G401 (cell line): Measurements from ENCODE around the gene ARL5C. TPM values are rescaled to one million over a fixed set of nuclear protein-coding genes. Genes with fewer than 3 reads are reported as not detected.

ENCODE experiments used
- DNase-seq: peaks from one replicate; pipeline ENCODE4 v3.0.0-alpha.2; 2015; ENCODE audit warnings: low spot score
- in situ Hi-C: cut with HindIII; loops from 2 replicates; pipeline ENCODE4 v1.10.0; 2016; ENCODE audit warnings: low sequenced_read_pairs, mixed read lengths
- total RNA-seq: library from RNA; depleted of rRNA; stranded (reverse); fragments of >200 nt; shearing (Covaris generic); gene quantifications from 2 replicates; pipeline ENCODE4 v1.2.3, GENCODE V29; 2014

ARL5C gene
- total RNA-seq, 1 experiment from 2014 or later: not detected

GRCh38 chr17:39195568-39196160 is 29.7 kb upstream of the ARL5C start:
- DNase-seq: peak; percentile 46

GRCh38 chr17:39194985-39195524 is 29.1 kb upstream of the ARL5C start:
- in situ Hi-C loops: loop anchor here (25.0 kb wide), 1 partner anchor 133 kb away; no protein-coding TSS in a partner anchor
- DNase-seq: peak; percentile 63

More at GRCh38 chr17:39195568-39196160, 29.7 kb upstream of the ARL5C start:
- in situ Hi-C loops: loop anchor here (25.0 kb wide), 1 partner anchor 133 kb away; no protein-coding TSS in a partner anchor

- DNase-seq: peak; percentile 88
- in situ Hi-C loops: loop anchor here (25.0 kb wide), 1 partner anchor 132 kb away; no protein-coding TSS in a partner anchor
These were observed 28.4 kb upstream of the ARL5C start for GRCh38 chr17:39194089-39194984.

GRCh38 chr17:39193346-39193745 is 27.4 kb upstream of the ARL5C start:
- DNase-seq: no peak
- in situ Hi-C loops: loop anchor here (25.0 kb wide), 1 partner anchor 131 kb away; no protein-coding TSS in a partner anchor

- in situ Hi-C loops: loop anchor here (25.0 kb wide), 1 partner anchor 131 kb away; no protein-coding TSS in a partner anchor
These were observed 26.9 kb upstream of the ARL5C start for GRCh38 chr17:39192901-39193300.

GRCh38 chr17:39191750-39192510 is 26.0 kb upstream of the ARL5C start:
- in situ Hi-C loops: loop anchor here (25.0 kb wide), 1 partner anchor 130 kb away; no protein-coding TSS in a partner anchor

More at GRCh38 chr17:39192901-39193300, 26.9 kb upstream of the ARL5C start:
- no peak for DNase-seq

GRCh38 chr17:39187152-39187830 is 21.3 kb upstream of the ARL5C start:
- in situ Hi-C loops: loop anchor here (25.0 kb wide), 1 partner anchor 125 kb away; no protein-coding TSS in a partner anchor
- no peak for DNase-seq

More at GRCh38 chr17:39191750-39192510, 26.0 kb upstream of the ARL5C start:
- no peak for DNase-seq

GRCh38 chr17:39186481-39187002 is 20.6 kb upstream of the ARL5C start:
- in situ Hi-C loops: loop anchor here (25.0 kb wide), 1 partner anchor 124 kb away; no protein-coding TSS in a partner anchor
- no peak for DNase-seq

GRCh38 chr17:39183720-39184119 is 17.8 kb upstream of the ARL5C start:
- in situ Hi-C loops: loop anchor here (25.0 kb wide), 1 partner anchor 121 kb away; no protein-coding TSS in a partner anchor
- DNase-seq: no peak

- no peak for DNase-seq
- in situ Hi-C loops: loop anchor here (25.0 kb wide), 1 partner anchor 121 kb away; no protein-coding TSS in a partner anchor
These were observed 17.1 kb upstream of the ARL5C start for GRCh38 chr17:39183045-39183444.

GRCh38 chr17:39181303-39181702 is 15.3 kb upstream of the ARL5C start:
- no peak for DNase-seq
- in situ Hi-C loops: loop anchor here (25.0 kb wide), 1 partner anchor 119 kb away; no protein-coding TSS in a partner anchor

- in situ Hi-C loops: loop anchor here (25.0 kb wide), 1 partner anchor 116 kb away; no protein-coding TSS in a partner anchor
These were observed 12.6 kb upstream of the ARL5C start for GRCh38 chr17:39178536-39178935.

GRCh38 chr17:39177256-39177655 is 11.3 kb upstream of the ARL5C start:
- in situ Hi-C loops: loop anchor here (25.0 kb wide), 1 partner anchor 115 kb away; no protein-coding TSS in a partner anchor
- DNase-seq: peak; percentile 33

More at GRCh38 chr17:39178536-39178935, 12.6 kb upstream of the ARL5C start:
- DNase-seq: no peak

GRCh38 chr17:39175695-39176093 is 9.7 kb upstream of the ARL5C start:
- in situ Hi-C loops: loop anchor here (25.0 kb wide), 1 partner anchor 113 kb away; no protein-coding TSS in a partner anchor
- no peak for DNase-seq

- peak; percentile 73 for DNase-seq
These were observed 9.1 kb upstream of the ARL5C start for GRCh38 chr17:39174920-39175694.

GRCh38 chr17:39173526-39174274 is 7.7 kb upstream of the ARL5C start:
- DNase-seq: no peak
- in situ Hi-C loops: no loop called here

More at GRCh38 chr17:39174920-39175694, 9.1 kb upstream of the ARL5C start:
- in situ Hi-C loops: loop anchor here (25.0 kb wide), 1 partner anchor 113 kb away; no protein-coding TSS in a partner anchor
